Inflammatory macrophage (primary cell): ENCODE data around the gene AIDA.
A peak's percentile ranks its signal among the peaks of the same experiment; 100 is the strongest.
"Not testable (repeated sequence)": the region's sequence is repeated elsewhere in the genome, so short reads cannot be mapped to it uniquely, and the experiment has no call there.

ENCODE experiments used
- DNase-seq, 2 donors: peaks; one replicate each; pipeline ENCODE4 v3.0.0-alpha.2; 2020 to 2022

Gene AIDA

DNA sequence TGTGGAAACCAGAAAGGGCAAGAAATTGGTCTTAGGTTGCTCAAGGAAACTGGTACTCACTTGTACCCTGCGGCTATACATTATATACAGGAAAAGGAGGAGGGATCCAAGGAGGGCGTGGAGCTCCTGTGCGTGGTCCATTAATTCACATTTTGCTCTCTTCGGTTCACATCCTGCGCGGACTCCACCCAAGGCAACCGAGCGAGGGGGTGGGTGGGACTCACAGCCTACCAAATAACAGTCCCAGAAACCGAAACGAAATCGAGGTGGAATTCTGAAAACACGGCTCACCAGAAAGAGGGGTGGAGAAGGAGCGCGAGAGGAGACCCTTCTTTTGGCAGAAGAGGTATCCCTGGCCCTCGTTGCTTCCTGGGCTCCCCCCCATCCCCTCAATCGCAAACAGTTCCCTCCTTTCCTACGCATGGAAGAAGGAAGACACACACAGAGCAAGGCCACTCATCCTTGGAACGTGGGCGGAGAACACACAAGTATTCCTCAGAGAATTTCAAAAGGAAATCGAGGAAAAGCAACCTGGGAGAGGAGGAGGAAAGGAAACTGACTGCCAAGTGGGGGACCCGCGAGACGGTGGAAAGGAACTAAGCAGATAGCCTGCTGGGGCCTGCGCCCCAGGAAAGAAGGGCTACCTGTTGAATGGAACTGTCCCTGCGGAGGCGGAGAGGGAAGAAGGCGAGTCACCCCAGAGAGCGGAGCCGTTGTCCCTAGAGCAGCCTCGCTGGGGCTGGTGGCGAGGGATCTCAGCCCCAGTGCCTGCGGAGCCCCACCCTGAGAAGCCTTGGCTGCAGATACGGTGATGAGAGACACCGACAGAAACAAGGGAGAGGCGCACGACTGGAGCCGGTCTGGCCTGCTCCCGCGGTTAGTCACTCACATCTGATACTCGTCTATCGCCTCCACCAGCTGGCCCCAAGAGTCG, 705 bp downstream of the AIDA start:
- peak; percentile 40 to 48 for DNase-seq

DNA sequence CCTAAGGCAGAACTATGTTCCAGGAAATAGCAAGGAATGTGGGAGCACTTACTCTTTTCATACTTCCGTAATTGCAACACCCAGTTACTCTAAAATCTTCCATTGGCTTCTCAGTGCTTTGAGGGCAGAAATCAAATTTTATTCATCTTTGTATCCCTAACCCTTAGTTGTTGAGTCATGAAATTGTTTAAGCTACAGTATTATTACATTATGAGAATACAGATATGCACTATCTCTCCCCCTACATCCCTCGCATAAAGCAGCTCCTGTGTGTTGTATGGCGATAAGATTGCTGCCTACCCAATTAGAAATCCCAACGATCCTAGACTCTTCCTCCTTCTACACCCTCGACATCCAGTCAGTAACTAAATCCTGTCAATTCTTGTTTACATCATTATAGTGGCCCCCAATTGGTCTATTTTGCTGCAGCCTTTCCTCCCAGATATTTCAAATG, 2.6 kb downstream of the AIDA start:
- DNase-seq: no peak

DNA sequence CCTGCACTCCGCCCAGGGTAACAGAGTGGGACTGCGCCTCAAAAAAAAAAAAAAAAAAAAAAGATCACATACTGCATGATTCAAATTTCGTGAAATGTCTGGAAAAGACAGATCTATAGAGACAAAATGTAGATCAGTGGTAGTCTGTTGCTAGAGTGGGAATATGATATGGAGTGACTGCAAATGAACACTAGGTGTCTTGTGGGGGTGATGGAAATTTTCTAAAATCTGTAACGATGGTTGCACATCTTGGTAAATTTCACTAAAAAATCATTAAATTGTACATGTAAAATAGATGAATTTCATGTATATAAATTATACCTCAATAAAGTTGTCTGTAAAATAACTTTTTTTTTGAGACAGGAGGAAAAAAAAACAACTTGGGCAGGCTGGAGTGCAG, 5.5 kb downstream of the AIDA start:
- no peak for DNase-seq

DNA sequence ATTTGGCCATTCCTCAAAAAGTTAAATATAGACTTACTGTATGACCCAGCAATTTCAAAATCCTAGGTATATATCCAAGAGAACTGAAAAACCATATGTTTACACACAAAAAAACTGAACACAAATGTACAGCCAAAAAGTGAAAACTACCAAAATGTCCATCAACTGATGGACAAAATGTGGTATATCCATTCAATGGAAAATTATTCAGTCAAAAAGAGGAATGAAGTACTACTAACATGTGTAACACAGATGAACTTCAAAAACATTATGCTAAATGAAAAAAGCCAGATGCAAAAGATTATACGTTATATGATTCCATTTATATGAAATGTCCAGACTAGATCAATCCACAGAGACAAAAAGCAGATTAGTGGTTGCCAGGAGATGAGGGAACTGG, 8.0 kb downstream of the AIDA start:
- DNase-seq: no peak

DNA sequence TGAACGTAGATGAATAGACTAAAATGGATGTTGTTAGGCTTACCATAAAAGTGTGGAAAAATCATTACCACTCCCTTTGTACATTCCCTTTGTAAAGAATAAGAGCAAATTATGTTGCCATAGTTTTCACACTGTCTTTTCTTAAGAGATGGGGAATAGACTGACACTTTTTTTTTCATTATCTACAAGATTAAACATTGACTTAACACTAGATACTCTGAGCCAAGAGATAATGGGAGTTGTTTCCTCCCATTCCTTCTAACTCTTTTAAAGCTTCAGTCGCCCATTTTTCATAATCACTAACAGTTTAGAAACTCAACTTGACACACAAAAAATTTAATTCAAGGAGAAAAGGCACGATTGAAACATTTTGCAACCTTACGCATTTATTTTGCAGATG, 10.1 kb downstream of the AIDA start:
- DNase-seq: no peak

DNA sequence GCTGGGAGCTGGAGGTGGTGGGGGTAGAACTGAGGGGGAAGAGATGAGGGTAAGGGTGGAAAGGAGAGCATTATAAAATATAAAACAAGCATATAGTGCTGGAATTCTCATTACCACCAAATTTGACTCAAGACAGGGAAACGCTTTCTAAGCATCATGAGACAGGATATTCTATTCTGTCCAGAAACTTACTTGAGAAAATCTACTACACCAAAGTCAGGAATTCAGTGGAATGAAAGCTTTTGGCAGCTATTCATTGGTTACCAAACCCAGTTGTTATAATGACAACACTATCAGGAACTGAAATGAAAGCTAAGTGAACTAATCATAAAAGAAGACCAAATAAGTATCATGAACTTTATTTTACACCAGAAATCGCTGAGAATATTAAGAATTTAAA, 14.5 kb downstream of the AIDA start:
- no peak for DNase-seq

DNA sequence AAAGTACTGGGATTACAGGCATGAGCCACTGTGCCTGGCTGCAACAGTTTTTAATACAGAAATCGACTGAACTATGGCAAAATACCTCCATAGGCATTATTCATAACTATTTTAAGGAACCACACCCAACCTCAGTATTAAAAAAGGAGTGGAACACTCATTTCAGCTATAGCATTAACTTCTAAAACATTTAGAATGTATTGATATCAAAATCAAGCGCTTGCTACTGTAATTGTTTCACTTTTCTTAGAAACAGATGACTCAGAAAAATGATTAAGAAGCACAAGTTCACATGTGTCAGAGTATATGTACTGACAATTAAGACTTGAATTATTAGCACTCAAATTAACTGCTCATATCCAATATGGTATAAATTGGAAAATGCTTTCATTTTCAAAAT, 15.1 kb downstream of the AIDA start:
- DNase-seq: no peak

DNA sequence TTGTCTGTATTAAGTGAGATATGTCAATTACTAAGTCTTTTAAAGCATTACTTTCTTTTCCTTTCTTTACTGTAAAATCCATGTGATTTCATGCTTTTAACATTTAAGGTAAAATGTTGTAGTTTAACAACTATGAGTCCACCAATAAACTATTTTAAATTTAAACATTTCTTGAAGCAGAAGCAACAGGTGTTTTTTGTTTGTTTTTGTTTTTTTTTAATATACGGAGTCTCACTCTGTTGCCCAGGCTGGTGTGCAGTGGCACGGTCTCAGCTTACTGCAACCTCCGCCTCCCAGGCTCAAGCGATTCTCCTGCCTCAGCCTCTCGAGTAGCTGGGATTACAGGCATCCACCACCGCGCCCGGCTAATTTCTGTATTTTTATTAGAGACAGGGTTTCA, 15.6 kb downstream of the AIDA start:
- no peak for DNase-seq

DNA sequence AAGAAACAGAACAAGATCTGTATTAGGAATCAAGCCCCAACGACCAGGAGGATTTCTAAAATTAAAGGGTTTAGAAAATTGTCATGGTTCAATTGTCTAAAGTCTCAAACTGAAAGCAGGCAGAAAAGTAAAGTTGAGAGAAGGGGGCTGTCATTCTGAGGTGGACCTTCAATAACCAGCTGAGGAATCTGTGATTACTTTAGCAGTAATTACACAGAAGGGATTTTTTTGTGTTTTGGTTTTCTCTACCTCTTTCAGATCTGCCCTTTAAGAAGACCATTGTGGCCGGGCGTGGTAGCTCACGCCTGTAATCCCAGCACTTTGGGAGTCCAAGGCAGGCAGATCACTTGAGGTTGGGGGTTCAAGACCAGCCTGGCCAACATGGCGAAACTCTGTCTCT, 17.4 kb downstream of the AIDA start:
- no peak for DNase-seq

DNA sequence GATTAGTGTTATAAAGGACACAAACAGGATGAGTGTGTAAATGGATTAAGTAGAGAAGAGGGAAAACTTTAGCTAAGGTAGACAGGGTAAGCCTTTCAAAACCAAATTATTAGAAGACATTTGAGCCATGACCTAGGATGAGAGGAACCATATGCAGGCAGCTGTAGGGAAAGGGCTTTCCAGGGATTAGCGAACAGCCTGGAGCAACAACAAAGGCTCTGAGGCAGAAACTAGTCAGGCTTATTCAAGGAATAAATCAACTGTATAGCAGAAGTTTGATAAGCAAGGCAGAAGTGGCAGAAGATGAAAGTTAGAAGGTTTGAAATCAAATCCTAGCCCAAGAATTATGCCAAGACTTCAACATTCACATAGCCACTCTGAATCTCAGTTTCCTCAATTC, 21.3 kb downstream of the AIDA start:
- DNase-seq: no peak

DNA sequence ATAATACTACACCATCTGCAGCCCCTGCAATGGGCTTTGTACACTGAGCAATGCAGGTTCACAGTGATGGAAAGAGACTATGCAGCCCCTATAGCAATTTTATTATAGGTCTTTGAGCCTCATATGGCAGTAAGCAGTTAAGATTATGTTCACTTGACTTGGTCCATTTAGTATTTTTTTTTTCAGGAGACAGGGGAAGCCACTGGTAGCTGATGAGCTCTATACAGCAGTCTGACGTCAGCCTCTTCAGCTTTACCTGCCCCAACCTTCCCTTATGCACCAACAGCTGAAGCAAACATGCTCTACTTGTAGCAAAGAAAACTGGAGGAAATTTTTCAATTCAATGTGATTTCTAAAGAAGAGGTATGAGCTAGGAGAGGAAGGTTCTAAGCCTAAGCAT, 32.2 kb downstream of the AIDA start:
- DNase-seq: no peak

DNA sequence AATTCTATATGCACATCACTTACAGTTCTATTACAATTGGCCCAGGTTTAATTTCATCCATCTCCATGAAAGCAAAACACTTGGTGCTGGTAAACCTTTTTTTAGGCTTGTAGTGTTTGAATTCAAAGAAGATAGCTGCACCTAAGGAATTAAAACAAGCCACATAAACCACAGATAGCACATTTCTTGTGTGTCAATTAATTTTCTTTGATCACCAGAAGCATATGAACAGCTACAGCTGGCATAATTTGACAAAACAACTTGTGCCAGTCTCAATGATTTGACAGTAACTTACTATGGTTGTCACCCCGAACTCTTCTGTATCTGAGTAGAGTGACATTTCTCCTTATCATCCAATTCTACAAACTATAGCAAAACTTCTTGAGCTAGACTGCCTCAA, 42.2 kb downstream of the AIDA start:
- DNase-seq: no peak

DNA sequence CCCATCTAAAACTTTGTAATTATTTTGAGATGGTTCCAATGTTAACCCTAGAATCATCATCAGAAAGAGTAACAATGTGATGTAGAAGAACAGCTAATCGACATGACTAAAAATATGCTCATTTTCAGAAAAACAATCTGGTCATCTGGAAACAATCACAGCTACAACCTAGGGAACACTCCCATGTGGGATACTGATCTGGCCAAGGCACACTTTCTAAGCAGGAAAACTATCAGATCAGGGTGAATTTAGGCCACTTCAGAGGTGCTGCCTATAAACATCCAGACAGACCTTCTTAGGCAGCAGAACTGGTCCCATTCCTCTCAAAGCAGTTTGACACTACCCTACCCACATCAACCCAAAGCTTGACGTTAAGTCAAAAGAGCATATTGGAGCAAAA, 43.2 kb downstream of the AIDA start:
- not testable (repeated sequence) for DNase-seq

DNA sequence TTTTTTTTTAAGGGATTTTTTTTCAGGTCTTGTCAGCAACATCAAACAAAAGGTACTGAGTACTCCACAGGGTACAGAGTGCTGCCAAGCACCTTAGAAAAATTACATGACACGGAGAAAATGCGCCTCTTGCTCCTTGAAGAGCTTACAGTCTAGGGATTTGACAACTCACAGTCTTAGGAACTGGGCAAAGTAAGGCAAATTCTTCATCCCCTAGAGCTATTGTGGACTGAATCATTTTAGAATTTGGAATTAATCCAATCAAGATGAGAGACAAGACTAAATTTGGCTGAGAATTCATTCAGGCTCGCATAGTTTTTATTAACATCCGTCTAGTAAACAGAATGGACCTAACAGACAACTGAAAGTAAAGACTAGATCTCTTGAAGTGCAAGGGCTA, 44.1 kb downstream of the AIDA start:
- not testable (repeated sequence) for DNase-seq

DNA sequence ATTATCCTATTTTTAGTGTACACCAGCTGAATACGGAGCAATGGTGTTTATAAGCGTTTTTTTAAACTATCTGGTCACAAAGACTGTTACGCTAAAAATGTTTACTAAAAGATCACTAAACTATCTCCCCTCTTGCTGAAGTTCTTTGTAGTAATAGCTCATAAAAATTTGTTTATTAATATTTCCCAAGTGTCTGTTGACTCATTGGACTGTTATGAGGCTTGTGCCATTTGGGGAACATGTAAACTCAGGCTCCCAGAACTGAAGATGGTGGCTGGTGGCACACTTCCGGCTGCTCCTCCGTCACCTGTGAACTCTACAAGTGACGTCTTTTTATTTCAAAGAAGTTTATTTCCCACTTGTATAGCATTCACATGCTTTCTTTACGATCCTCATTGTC, 46.3 kb downstream of the AIDA start:
- no peak for DNase-seq

DNA sequence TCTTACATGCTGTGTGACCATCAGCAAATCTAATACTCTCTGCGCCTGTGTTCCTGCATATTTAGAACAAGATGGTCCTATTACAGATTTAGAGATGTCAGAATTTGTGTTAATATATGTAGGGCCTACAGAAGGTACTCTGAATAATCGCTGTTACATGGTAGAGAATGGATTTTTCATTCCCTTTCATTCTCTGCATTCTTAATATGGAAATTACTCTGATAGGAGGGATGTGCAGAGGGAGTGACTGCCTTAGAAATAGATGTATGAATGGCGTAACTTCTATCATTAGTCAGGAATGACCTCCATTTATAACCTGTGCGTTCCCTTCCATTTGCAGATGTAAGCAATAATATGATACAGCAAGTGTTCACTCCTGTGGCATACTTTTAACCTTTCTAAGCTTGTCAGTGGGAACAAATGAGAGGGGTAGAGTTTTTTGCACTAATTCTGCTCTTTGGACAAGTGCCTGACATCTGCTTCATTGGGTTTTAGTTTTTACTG, 48.8 kb downstream of the AIDA start:
- DNase-seq: no peak

DNA sequence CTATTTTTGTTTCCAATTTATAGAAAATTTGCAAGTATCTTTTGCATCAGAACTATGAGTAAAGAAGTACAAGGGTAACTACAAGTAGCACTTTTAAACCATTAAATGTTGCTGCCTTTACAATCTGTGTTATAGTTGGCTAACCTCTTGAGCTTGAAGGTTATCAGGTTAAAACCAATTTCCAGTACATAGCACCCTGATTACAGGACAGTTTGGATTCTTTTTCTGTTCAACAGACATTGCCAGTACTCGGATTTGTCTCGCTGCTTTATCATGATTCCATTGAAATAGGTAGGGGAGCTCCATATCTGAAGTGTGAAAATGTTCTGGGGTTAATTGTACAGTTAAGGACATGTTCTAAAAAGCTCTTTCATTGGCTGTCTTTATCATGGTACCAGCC, 54.4 kb downstream of the AIDA start:
- DNase-seq: no peak

DNA sequence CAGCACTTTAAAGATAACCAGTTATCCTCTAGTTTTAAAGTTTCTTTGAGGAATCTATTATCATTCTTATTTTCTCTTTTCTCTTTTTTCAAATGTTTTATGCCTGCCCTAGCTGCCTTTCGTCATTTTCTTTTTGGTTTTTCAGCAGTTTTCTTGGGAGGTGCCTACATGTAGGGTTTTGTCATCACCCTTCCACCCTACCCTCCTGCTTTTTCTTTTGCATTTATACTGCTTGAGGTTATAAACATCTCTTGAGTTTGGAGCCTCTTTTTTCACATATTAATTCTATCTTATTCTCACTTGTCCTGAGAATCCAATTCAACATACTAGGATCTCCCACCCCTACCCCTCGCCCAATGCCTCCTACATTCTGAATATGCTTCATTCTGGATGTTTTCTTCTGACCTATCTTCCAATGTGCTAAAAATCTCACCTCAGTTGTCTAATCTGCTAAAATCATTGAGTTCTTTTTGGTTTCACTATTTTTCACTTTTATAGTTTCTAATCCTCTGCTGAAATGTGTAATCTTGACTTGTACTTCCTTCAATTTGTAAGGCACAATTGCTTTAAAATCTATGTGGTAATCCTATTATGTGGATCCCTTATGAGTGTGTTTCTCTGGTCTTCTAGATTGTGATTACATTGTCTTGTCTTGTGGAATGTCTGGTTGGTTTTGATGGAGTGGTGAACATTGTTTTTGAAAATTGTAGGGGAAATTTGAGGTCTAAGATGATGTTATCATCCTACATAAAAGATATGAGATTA, 55.7 kb downstream of the AIDA start:
- DNase-seq: peak in 1 of 2 donors; percentile 13

DNA sequence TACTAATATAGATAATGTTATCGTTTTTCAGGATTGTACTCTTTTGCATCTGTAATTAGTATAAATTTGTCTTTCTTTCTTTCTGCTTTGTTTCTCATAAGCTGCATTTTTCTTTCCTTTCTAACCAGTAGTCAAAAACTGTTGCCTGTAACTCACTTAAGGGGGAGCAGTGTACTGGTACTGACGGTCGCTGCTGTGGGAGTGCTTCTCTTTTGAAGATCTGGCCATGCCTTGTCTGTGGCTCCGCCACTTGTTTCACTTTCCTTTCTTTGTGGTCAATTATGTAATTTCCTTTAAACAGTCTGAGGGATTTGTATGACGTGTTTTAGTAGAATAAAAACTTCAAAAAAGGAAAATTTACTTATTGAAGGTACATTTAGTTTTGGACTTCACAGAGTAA, 57.4 kb downstream of the AIDA start:
- DNase-seq: peak; percentile 84

DNA sequence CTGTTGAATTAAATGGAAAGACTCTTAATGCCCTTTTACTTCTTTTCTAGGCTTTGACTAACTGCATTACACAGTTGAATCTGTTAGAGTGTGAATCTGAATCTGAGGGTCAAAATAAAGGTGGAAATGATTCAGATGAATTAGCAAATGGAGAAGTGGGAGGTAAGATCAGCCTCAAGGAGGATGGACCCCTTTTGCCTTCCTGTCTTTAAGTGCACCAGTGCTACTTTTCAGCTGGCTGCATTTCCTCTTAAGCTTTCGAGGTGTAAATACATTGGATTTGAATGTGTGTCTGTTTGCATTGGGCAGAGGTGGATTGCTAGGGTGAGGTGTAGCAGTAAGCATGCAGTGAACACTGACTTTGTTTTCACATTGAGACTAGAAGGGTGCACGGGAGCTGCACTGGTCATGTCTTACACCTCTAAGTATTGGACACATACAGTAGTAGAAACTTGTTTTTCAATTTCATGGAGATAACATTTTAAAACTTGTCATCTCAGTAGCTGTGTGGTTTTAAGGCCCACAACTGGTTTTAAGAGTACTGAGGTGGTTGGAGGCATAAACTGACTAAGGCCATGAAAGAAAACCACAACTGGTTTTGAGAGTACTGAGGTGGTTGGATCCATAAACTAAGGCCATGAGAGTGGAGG, 59.0 kb downstream of the AIDA start:
- DNase-seq: no peak

DNA sequence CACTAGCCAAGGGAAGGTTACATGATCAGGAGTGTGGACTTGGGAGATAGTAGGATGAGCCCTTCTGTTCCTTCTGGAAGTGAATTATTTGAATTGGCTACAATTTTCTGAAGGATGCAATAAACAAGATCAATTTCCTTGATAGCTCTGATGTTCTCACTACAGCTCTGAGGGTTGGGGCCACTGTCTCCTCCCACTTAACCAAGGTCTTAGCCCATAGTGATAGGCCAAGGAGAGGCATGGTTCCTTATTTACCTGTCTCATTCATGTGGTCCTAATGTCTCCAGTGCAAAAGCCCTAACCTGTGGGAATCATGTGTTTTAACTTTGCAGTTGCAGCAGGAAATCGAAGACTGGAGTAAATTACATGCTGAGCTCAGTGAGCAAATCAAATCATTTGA, 59.6 kb downstream of the AIDA start:
- no peak for DNase-seq

DNA sequence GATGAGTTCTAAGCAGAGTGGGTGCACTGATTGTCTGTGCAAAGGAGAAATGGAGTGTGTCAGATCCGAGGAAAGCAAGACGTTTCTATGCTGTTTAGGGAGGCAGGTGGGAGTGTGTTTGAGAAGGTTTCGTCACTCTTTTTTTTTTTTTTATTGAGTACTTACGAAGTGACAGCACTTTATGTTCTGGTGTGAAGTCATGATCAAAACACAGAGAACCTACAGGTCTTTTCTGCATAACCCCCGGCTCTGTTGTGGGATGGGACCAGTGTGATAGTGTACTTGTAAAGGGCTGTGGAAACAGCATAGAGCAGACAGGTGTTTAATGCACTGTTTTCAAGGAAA, 67.7 kb downstream of the AIDA start:
- DNase-seq: peak in 1 of 2 donors; percentile 18

DNA sequence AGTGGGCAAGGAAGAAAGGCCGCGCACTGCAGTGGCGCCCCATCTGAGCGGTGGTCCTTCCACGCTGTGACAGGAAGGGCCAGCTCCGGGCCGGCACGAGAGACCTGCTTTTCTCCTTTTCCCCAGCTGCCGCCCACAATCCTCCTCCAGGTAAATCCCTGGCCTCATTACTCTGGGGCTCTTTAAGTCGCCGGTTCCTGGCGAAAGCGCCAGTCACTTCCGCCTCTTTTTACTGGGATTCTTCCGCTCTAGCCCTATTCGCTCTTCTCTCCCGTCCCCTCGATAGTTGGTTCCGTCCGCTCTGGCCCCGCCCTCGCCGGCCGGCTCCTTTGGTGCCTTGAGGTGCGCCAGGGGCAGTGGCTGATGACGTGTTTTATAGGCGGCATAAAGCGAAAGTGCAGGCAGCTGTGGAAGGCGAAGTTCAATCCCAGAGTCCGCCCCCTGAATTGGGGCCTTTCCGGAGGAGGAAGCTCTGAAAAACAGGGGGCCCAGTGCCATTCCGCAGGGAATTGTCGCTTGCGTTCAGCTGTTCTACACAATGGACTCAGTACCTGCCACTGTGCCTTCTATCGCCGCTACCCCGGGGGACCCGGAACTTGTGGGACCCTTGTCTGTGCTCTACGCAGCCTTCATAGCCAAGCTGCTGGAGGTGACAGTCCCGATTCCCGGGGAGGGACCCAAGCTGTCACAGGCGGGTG, 68.2 kb downstream of the AIDA start:
- peak; percentile 99 to 100 for DNase-seq
